D341Med (cell line): ENCODE data around the gene DHTKD1.
"Not testable (repeated sequence)": the region's sequence is repeated elsewhere in the genome, so short reads cannot be mapped to it uniquely, and the experiment has no call there.

Experiments
- DNase-seq: peaks from one replicate; pipeline ENCODE4 v3.0.0; 2012; ENCODE audit warnings: low spot score

DHTKD1 gene

DNA sequence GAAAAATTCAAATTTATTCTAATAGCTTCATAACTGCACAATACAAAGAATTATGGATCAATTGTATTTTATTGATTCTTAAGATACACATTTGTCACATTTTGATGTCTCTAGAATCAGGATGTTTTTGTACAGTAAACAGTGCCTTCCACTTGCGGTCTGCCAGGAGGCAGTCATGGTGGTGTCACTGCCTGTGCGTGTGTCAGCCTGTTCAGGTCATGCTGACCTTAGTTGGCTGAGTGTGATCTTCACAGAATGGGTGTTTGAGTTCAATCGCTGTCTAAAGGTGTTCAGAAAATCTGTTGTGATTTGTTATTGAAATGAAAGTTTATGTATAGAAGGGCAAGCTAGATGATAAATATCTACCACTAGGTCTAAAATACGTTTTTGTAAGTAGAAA, 81.4 kb downstream of the DHTKD1 start:
- DNase-seq, result no peak

DNA sequence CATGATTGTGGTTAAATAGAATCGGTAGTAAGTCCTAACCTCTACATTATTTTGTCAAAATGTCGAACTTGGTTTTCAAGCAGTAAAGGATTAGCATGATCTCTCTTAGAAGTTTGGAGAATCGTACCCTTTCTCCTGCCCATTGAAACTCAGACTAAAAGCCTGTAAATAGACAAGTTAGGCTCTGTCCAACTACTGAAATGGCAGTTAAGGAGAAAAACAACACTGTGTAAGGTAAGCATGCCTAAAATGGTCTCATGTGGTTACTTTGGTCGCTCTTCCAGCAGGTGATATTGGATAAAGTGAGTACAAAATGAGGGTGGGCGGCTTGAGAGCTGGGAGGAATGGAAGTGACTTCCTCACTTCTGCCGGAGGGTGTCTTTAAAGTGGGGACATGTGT, 85.8 kb downstream of the DHTKD1 start:
- no peak for DNase-seq

DNA sequence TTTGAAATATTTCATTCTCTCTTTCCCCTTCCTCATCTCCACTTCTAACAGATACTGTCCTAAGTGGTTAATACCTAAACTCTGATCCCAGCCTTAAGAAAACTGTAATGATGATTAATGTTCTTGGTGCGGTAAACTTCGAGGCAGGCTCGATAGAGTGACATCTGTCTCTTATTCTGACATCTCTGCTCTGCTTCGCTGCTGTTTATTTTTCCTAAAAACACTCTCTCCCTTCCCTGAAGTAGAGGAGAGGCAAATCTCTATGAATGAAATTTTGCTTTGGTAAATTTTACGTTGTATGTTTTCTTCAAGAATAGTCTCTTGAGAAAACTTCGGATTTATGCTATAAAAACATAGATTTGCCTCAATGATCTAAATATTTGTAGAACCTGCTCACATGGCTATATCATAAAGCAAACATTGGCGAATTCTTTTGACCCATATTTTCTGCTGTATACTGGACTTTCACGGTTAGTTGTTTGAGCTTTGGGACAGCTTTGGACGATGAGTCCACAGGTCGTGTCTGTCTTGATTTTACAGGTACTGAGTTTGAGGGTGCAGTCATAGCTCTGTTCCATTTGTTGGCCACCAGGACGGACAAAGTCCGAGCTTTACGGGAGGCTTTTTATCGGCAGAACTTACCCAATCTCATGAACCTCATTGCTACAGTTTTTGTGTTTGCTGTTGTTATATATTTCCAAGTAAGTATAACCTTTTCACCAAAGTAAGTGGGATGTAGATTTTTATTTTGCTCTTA, 87.8 kb downstream of the DHTKD1 start:
- DNase-seq, result no peak

GRCh38 chr10:12158111-12158510, 89.4 kb downstream of the DHTKD1 start:
- DNase-seq, result no peak

DNA sequence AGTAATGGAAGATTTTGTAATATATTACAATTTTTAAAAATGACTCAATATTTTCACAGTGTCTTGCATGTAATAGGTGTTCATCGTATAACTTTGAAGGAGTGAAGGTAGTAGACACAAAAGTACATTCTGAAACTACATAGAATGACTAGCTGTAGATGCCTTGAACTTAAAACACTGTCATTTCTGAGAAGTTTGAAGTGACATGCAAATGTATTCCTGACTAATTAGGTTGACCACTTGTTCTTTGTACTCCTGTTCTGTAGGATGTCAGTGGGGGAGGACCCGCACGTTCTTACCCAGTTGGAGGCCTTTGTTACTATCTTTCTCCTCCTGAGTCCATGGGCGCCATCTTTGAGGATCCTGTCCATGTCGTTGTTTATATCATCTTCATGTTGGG, 91.9 kb downstream of the DHTKD1 start:
- DNase-seq, result no peak

- no peak for DNase-seq
These were observed 94.2 kb downstream of the DHTKD1 start for GRCh38 chr10:12162927-12163326.

- DNase-seq, result no peak
These were observed 95.3 kb downstream of the DHTKD1 start for GRCh38 chr10:12164085-12164484.

DNA sequence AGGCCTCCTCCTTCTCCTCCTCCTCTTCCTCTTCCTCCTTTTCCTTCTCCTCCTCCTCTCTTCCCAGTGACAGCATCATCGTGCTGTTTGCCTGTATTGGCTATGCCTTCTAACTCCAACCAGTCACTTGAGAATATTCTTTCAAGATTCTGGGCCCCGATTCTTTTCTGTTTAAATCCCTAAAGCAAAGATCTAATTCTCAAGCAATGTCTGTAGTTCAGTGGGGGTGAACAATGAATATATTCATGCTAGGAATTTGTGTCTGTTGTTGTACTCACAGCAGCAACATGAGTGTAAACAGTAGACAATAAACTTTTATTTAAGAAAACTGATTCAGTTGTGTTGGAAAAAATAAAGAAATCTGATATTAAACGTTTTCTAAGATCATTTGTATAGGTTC, 96.3 kb downstream of the DHTKD1 start:
- DNase-seq, result no peak

- DNase-seq, result no peak
These were observed 97.4 kb downstream of the DHTKD1 start for GRCh38 chr10:12165999-12166775.

DNA sequence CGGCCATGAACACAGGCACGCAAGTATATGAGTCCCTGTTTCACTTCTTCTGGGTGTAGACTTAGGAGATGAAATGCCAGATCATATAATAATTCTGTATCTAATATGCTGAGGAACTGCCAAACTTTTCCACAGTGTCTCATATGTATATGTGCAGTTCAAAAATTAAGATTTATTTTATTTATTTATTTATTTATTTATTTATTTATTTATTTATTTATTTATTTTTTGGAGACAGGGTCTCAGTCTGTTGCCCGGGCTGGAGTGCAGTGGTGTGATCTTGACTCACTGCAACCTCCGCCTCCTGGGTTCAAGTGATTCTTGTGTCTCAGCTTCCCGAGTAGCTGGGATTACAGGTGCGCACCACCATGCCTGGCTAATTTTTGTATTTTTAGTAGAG, 102.8 kb downstream of the DHTKD1 start:
- not testable (repeated sequence) for DNase-seq
